ENCODE results near the gene MAPK10. TPM values are rescaled to one million over a fixed set of nuclear protein-coding genes. Genes with fewer than 3 reads are reported as not detected.

MAPK10 gene
- total RNA-seq, 1 experiment from 2014 or later: 3.6 TPM

- H3K27me3 Mint-ChIP-seq (ENCODE audit: unreplicated experiment): no peaks in the 10 kb centered on the region
- no TSS peak for BruUV-seq (replicated peaks)
- H3K9me3 Mint-ChIP-seq (ENCODE audit: low read depth, unreplicated experiment): no peaks in the 10 kb centered on the region
- H3K36me3 Mint-ChIP-seq (ENCODE audit: insufficient read depth, unreplicated experiment): no peaks in the 10 kb centered on the region
- TF ChIP-seq CTCF (IDR thresholded peaks at IDR 0.05; ENCODE audit: unreplicated experiment): no peak
- H3K4me3 Mint-ChIP-seq (ENCODE audit: low read depth, unreplicated experiment): no peak overlapping the region
- CTCF ChIA-PET: no interaction called here
- no peaks in the 10 kb centered on the region for H3K4me1 Mint-ChIP-seq (ENCODE audit: low read depth, unreplicated experiment)
- no peak for DNase-seq
- no peak overlapping the region for H3K27ac Mint-ChIP-seq (ENCODE audit: unreplicated experiment)
- intact Hi-C loops (cut with micrococcal nuclease; ENCODE audit: unreplicated experiment): no loop called here
Measured at GRCh38 chr4:86203176-86203575, 156.7 kb downstream of the MAPK10 start.

- CTCF ChIA-PET: no interaction called here
- peaks cover 2% of the 10 kb centered on the region for H3K9me3 Mint-ChIP-seq (ENCODE audit: low read depth, unreplicated experiment)
- H3K36me3 Mint-ChIP-seq (ENCODE audit: insufficient read depth, unreplicated experiment): no peaks in the 10 kb centered on the region
- DNase-seq: no peak
- H3K4me3 Mint-ChIP-seq (ENCODE audit: low read depth, unreplicated experiment): no peak overlapping the region
- BruUV-seq (replicated peaks): no TSS peak
- no peaks in the 10 kb centered on the region for H3K27me3 Mint-ChIP-seq (ENCODE audit: unreplicated experiment)
- peaks cover 5% of the 10 kb centered on the region for H3K4me1 Mint-ChIP-seq (ENCODE audit: low read depth, unreplicated experiment)
- no peak overlapping the region for H3K27ac Mint-ChIP-seq (ENCODE audit: unreplicated experiment)
- intact Hi-C loops (cut with micrococcal nuclease; ENCODE audit: unreplicated experiment): no loop called here
- TF ChIP-seq CTCF (IDR thresholded peaks at IDR 0.05; ENCODE audit: unreplicated experiment): no peak
Measured at GRCh38 chr4:86185659-86186058, 174.2 kb downstream of the MAPK10 start.

GRCh38 chr4:86184901-86185285 is 175.0 kb downstream of the MAPK10 start:
- no peaks in the 10 kb centered on the region for H3K9me3 Mint-ChIP-seq (ENCODE audit: low read depth, unreplicated experiment)
- H3K27me3 Mint-ChIP-seq (ENCODE audit: unreplicated experiment): no peaks in the 10 kb centered on the region
- CTCF ChIA-PET: no interaction called here
- no peak overlapping the region for H3K27ac Mint-ChIP-seq (ENCODE audit: unreplicated experiment)
- BruUV-seq (replicated peaks): no TSS peak
- no peak overlapping the region for H3K4me3 Mint-ChIP-seq (ENCODE audit: low read depth, unreplicated experiment)
- TF ChIP-seq CTCF (IDR thresholded peaks at IDR 0.05; ENCODE audit: unreplicated experiment): no peak
- no peak for DNase-seq
- H3K4me1 Mint-ChIP-seq (ENCODE audit: low read depth, unreplicated experiment): peaks cover 12% of the 10 kb centered on the region
- intact Hi-C loops (cut with micrococcal nuclease; ENCODE audit: unreplicated experiment): loop anchor here (5.0 kb wide), 1 partner anchor 32 kb away; no protein-coding TSS in a partner anchor
- H3K36me3 Mint-ChIP-seq (ENCODE audit: insufficient read depth, unreplicated experiment): no peaks in the 10 kb centered on the region

- intact Hi-C loops (cut with micrococcal nuclease; ENCODE audit: unreplicated experiment): loop anchor here (5.0 kb wide), 1 partner anchor 33 kb away; no protein-coding TSS in a partner anchor
- Mint-ChIP-seq H3K27ac (ENCODE audit: unreplicated experiment) (no peak overlapping the region), H3K4me3 (ENCODE audit: low read depth, unreplicated experiment) (no peak overlapping the region), H3K9me3 (ENCODE audit: low read depth, unreplicated experiment) (peaks cover 2% of the 10 kb centered on the region), H3K36me3 (ENCODE audit: insufficient read depth, unreplicated experiment) (no peaks in the 10 kb centered on the region), H3K4me1 (ENCODE audit: low read depth, unreplicated experiment) (peaks cover 12% of the 10 kb centered on the region), H3K27me3 (ENCODE audit: unreplicated experiment) (no peaks in the 10 kb centered on the region)
- DNase-seq: no peak
- CTCF ChIA-PET: no interaction called here
- no TSS peak for BruUV-seq (replicated peaks)
- no peak for TF ChIP-seq CTCF (IDR thresholded peaks at IDR 0.05; ENCODE audit: unreplicated experiment)
Measured at GRCh38 chr4:86184216-86184900, 175.5 kb downstream of the MAPK10 start.

Data from Calu3 (cell line).